Ovary (tissue), 9 donors: ENCODE results near the gene RING1. TPM values are rescaled to one million over a fixed set of nuclear protein-coding genes. Genes with fewer than 3 reads are reported as not detected.
A peak's percentile ranks its signal among the peaks of the same experiment; 100 is the strongest.

Source experiments
- DNase-seq, 5 donors: peaks; one replicate each; pipeline ENCODE4 v3.0.0-alpha.2; 2019 to 2020
- H3K27ac ChIP-seq, 2 donors: fragments of 200-600 bp; one replicate each; pipeline versions ENCODE4 v1.5.1 to v1.8.0; 2019 to 2022
- H3K27me3 ChIP-seq: fragments of 200-600 bp; one replicate; pipeline ENCODE4 v1.8.0; 2022
- H3K36me3 ChIP-seq: fragments of 200-600 bp; sonication (generic); one replicate; pipeline ENCODE4 v1.5.1; 2019
- H3K4me1 ChIP-seq: one replicate; pipeline ENCODE4 v1.8.1; 2013; ENCODE audit warnings: mild to moderate bottlenecking, moderate library complexity; ENCODE audit not compliant: insufficient read depth
- H3K4me3 ChIP-seq: fragments of 200-600 bp; sonication (generic); one replicate; pipeline ENCODE4 v1.5.1; 2017
- H3K9me3 ChIP-seq, 2 donors: fragments of 200-600 bp in 1 of 2; sonication (generic) in 1 of 2; one replicate each; pipeline versions ENCODE4 v1.5.1 to v1.8.1; 2013 to 2019; ENCODE audit warnings: mild to moderate bottlenecking in 1 of 2, moderate library complexity in 1 of 2
- CTCF ChIP-seq, 3 donors: fragments of 450-650 bp in 2 of 3; fragments of 200-600 bp in 1 of 3; IDR thresholded peaks; one replicate each; pipeline versions ENCODE4 v1.5.1 to v1.8.0; 2016 to 2022; ENCODE audit warnings: antibody characterized with exemption in 3 of 3, mild to moderate bottlenecking in 1 of 3
- EP300 ChIP-seq: sonication (generic); formaldehyde crosslinking; IDR thresholded peaks from one replicate; pipeline ENCODE4 v1.6.1; 2017; ENCODE audit warnings: antibody characterized with exemption
- POLR2A ChIP-seq: fragments of 450-650 bp; IDR thresholded peaks from one replicate; pipeline ENCODE4 v1.6.1; 2017; ENCODE audit warnings: antibody characterized with exemption, mild to moderate bottlenecking, moderate library complexity
- WGBS, 3 donors: extraction: QIAGEN DNeasy Blood & Tissue Kit in 1 of 3; methylation state at CpG; one replicate each; pipeline versions ENCODE4 v1.1.5 to v1.1.7; 2013 to 2017; 5-methylcytosine and 5-hydroxymethylcytosine counted together
- intact Hi-C, 4 donors: fragments of 100-400 bp; cut with DNase I; formaldehyde crosslinking; loops; one replicate each; pipeline versions ENCODE4 v1.11.0 to v1.15.1; 2022 to 2023
- polyA plus RNA-seq, 2 donors: library from polyadenylated mRNA; stranded (reverse); fragments of 200-250 nt in 1 of 2; fragments of 350-450 nt in 1 of 2; fragmentation: Illumina TruSeq in 1 of 2; extraction: RNeasy Lipid Tissue Mini Kit (QIAGEN cat#74804) in 1 of 2; gene quantifications; one replicate each; pipeline ENCODE4 v1.2.3, GENCODE V29; 2013 to 2014
- total RNA-seq, 7 donors: library from RNA; depleted of rRNA in 2 of 7; stranded (reverse); fragments of >200 nt in 2 of 7; fragmentation: NEBNext Ultra II Directional in 3 of 7; extraction: Animal tissue kit (Norgen Biotek cat#: 25700) in 3 of 7; gene quantifications; one replicate each; pipeline versions ENCODE4 v1.1.0 to v1.2.4, GENCODE V29; 2016 to 2023
- donor health status: DM: no; HTN: no; CAD: no; lungs with moderate emphysema.
- donor health status: DM: no; HTN: no; CAD: no.
- donor health status: Bipolar disorder and iron deficiency.
- donor health status: DM: yes; HTN: yes; CAD: no.
- donor health status: DM: no; HTN: no; CAD: no.
- donor health status: DM: yes; HTN: yes; CAD: no.

RING1 gene
- total and polyA plus RNA-seq, 9 donors = 20.7 to 70.6 (median 51.7) TPM

DNA sequence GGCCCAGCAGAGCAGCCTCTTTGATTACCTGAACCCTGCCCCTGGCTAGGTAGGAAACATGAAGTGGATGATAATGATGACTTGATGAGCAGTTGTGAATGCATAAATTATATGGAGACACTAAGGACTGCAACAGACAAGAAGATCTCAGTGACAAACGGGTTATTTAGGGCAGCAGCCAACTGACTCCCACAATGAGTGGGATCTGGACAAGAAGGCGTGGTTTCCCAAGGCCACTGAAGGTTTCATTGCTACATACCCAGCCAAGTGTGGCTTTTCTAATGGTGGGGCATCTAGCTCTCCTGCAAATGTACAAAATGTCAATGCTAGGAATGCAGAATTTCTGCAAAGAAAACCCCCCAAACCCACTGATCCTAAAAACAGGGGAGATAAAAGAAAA is 29.4 kb downstream of the RING1 start:
- Histone ChIP-seq H3K27me3 (no peaks in the 10 kb centered on the region), H3K4me3 (no peak overlapping the region), H3K27ac (no peak overlapping the region), H3K4me1 (no peaks in the 10 kb centered on the region), H3K9me3 (no peaks in the 10 kb centered on the region), H3K36me3 (no peaks in the 10 kb centered on the region)
- WGBS, 3 donors = 13 to 35% (median 19%) methylated on average over 2 of the region's 2 CpGs
- no peak for DNase-seq
- intact Hi-C loops = no loop called here
- TF ChIP-seq CTCF (IDR thresholded peaks at IDR 0.05) (no peak), POLR2A (no peak), EP300 (no peak)

GRCh38 chr6:33241968-33242367 is 33.7 kb downstream of the RING1 start:
- 51 to 54% (median 54%) methylated on average over 3 of the region's 3 CpGs for WGBS, 3 donors

GRCh38 chr6:33243476-33243875 is 35.2 kb downstream of the RING1 start:
- TF ChIP-seq CTCF (IDR thresholded peaks at IDR 0.05) (no peak), EP300 (no peak), POLR2A (no peak)
- Histone ChIP-seq H3K4me1 (no peaks in the 10 kb centered on the region), H3K27me3 (no peaks in the 10 kb centered on the region), H3K9me3 (no peaks in the 10 kb centered on the region), H3K4me3 (no peak overlapping the region), H3K36me3 (no peaks in the 10 kb centered on the region), H3K27ac (no peak overlapping the region)
- no peak for DNase-seq
- intact Hi-C loops = loop anchor here in 2 of 4 donors (10.0 kb wide), 1 partner anchor 239 kb away; the partner anchor contains the start of gene HLA-DOA (in 2 of the 2)
- WGBS, 3 donors = 24 to 32% (median 31%) methylated on average over 1 of the region's 1 CpG

More at GRCh38 chr6:33241968-33242367, 33.7 kb downstream of the RING1 start:
- Histone ChIP-seq H3K4me3 (no peak overlapping the region), H3K36me3 (no peaks in the 10 kb centered on the region), H3K4me1 (no peaks in the 10 kb centered on the region), H3K27me3 (no peaks in the 10 kb centered on the region), H3K27ac (no peak overlapping the region), H3K9me3 (no peaks in the 10 kb centered on the region)
- DNase-seq = no peak
- no peak for TF ChIP-seq EP300
- TF ChIP-seq POLR2A = no peak
- TF ChIP-seq CTCF (IDR thresholded peaks at IDR 0.05) = no peak
- intact Hi-C loops = loop anchor here in 2 of 4 donors (10.0 kb wide), 1 partner anchor 237 kb away; the partner anchor contains the start of gene HLA-DOA (in 2 of the 2)

GRCh38 chr6:33247977-33248642 is 39.8 kb downstream of the RING1 start:
- H3K9me3 ChIP-seq = no peaks in the 10 kb centered on the region
- peak overlapping the region; percentile 73 to 84 for H3K27ac ChIP-seq
- peak overlapping the region; percentile 51 for H3K4me3 ChIP-seq
- DNase-seq = peak; percentile 81 to 94 (median 93)
- H3K4me1 ChIP-seq = peaks cover 3% of the 10 kb centered on the region
- intact Hi-C loops = loop anchor here (2.0 to 10.0 kb wide), 5 partner anchors 85 to 243 kb away; partner anchors contain the start of gene HLA-DOA (in 3 of the 4)
- TF ChIP-seq CTCF (IDR thresholded peaks at IDR 0.05) (peak; percentile 94 to 96 (median 95)), EP300 (no peak)
- no peaks in the 10 kb centered on the region for H3K36me3 ChIP-seq
- 1 to 3% (median 2%) methylated on average over 27 to 28 of the region's 28 CpGs for WGBS, 3 donors
- H3K27me3 ChIP-seq = no peaks in the 10 kb centered on the region
